ENCODE measurements around the gene SRP54.
"Not testable (repeated sequence)": the region's sequence is repeated elsewhere in the genome, so short reads cannot be mapped to it uniquely, and the experiment has no call there.

The SRP54 gene

DNA sequence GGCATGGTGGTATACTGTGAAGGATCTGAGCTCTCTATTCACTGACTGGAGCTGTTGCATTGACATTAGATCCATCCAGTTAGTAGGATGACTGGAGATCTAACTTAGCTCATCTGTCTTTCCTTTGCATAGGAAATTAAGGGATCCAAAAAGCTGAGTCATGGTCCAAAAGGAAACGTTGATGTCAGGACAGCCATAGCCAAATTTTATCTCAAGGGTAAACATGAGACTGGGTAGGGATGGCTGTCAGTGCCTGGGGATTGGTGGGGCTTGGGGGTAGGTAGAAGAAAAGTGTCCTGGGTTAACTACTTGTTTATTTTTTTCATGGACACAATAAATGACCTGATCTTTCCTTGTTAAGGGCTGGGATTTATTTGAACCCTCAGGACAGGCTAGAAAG is 67.9 kb downstream of the SRP54 start:
- DNase-seq = no peak

DNA sequence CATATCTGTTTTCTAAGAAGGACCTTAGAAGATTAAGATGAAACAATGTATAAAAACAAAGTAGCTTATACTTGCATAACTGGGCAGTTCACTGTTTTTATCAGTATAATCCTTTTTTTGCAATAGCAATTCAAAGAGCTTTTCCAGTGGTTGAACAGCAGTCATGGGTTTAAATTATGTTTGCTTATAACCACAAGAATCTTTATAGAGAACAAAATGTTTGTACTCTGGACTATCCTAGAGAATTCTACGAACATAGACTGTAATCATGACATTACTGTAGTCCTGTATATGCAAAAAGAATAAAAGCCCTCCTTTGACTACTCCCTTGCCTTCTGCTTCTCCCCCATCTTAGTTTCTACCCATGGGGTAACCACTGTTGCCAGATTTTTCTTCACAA is 69.0 kb downstream of the SRP54 start:
- DNase-seq = no peak

DNA sequence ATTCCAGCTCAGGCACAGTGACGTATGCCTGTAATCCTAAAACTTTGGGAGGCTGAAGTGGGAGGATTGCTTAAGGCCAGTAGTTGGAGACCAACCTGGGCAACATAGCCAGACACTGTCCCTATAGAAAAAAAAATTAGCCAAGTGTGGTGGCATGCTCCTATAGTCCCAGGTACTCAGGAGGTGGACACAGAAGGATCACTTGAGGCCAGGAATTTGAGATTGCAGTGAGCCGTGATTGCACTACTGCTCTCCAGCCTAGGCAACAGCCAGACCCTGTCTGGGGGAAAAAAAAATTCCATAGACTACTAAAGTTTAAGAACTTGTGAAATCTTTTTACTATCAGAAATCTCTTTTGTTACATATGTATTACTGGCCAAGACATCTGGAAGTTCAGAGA is 69.8 kb downstream of the SRP54 start:
- no peak for DNase-seq

DNA sequence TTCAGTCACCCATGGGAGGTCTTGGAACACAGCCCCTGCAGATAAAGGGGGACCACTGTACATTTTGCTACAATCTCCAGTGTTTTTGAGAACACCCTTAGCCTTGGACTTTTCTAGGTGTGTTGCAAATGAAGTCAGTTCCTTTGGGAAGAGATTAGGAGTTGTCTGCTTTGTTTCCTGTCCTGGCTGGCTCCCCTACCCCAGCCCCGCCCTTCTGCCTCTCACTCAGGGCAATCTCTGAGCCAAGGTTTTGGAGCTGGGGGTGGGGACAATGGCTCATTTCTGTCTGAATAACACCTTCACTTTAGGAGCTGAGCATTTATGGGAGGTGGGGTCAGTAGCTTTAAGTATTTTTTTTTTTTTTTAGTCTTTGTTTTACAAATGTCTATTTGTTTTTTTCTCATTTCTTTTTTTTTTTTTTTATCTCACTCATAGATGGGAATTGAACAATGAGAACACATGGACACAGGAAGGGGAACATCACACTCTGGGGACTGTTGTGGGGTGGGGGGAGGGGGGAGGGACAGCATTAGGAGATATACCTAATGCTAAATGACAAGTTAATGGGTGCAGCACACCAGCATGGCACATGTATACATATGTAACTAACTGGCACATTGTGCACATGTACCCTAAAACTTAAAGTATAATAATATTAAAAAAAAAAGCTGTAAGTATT is 78.5 kb downstream of the SRP54 start:
- DNase-seq = not testable (repeated sequence)

DNA sequence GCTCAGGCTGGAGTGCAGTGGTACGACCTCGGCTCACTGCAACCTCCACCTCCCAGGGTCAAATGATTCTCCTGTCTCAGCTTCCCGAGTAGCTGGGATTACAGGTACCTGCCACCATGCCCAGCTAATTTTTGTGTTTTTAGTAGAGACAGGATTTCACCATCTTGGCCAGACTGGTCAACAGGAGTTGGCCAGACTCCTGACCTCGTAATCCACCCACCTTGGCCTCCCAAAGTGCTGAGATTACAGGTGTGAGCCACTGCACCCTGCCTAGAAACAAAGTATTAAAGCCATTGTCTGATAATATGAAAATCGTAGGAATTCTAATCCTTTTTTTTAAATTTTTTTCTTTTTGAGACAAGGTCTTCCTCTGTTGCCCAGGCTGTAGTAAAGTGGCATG is 82.9 kb downstream of the SRP54 start:
- not testable (repeated sequence) for DNase-seq

DNA sequence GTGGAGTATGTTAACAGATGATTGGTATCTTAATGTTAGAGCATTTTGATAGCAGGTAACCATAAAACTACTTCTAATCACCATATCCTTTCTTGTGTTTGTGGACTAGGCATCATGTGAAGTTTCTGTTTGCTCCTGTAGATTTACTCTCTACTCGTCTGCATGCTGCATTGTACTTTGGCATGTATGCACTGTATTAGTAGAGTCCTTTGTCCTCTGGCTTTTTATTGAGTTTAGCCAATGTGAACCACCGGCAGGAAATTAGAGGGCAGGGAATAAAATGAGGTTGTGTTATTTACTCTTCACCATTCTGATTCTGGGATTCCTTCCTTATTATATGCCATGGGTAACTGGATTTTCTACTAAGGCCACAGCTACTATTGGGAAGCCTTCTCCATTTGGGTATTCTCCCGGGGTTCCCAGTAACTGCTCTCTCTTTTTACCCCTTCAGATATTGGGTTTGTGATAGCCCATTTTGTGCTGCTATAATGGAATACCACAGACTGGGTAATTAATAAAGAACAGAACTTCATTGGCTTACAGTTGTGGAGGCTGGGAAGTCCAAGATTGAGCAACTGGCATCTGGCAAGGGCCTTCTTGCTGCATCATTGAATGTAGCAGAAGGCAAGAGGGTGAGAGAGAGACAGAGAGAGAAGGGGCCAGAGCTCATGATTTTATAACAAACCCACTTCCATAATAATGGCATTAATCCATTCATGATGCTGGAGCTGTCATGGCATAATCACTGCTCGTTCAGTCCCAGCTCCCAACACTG is 85.6 kb downstream of the SRP54 start:
- no peak for DNase-seq

DNA sequence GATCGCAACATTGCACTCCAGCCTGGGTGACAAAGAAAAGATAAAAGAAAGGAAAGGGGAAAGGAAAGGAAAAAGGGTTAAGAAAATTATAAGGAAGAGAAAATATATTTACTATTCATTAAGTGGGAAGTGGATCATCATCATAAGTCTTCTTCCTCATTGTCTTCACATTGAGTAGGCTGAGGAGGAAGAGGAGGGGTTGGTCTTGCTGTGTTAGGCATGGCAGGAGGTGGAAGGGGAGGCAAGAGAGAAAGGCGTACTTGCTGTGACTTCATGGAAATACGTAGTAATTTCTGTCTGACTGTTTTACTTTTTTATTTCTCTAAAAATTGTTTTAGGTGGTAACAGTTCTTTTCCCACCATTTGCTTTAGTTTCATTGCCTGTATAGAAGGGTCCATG is 89.4 kb downstream of the SRP54 start:
- no peak for DNase-seq

DNA sequence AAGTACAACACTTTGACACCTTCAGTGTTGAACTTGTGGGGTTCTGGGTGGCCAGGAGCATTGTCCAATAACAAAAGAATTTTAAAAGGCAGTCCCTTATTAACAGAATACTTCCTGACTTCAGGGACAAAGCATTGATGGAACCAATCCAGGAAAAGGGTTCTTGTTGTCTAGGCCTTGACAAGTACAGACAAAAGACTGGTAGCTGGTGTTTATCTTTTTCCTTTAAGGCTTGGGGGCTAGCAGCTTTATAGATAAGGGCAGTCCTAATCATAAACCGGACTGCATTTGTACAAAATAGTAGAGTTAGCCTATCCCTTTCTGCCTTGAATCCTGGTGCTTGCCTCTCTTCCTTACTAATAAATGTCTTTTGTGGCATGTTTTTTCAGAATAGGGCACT is 90.7 kb downstream of the SRP54 start:
- DNase-seq = no peak

DNA sequence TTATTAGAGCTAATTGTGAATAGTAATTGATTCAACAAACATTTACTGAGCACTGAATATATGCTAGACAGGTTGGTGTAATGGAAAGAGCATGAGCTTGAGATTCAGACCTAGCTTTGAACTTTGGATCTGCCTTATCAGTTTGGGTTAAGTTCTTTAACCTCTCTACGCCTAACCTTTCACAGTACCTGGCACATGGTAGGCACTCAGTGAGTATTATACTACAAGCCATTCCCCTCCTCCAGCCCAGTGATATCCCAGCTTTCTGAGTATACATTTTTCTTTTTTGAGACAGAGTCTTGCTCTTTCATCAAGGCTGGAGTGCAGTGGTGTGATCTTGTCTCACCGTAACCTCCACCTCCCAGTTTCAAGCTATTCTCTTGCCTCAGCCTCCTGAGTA is 95.3 kb downstream of the SRP54 start:
- no peak for DNase-seq
